GM18907 (cell line): ENCODE results near the gene SSX1.
"Not testable (repeated sequence)": the region's sequence is repeated elsewhere in the genome, so short reads cannot be mapped to it uniquely, and the experiment has no call there.

Experiments used
- ATAC-seq: cut with Tn5 transposase; IDR thresholded peaks from one replicate; pipeline ENCODE4 v1.9.1; 2021; ENCODE audit warnings: mild to moderate bottlenecking, moderate library complexity; ENCODE audit not compliant: unreplicated experiment

Gene SSX1

GRCh38 chrX:48255062-48255796 lies at the start of gene SSX1:
Gene SSX1 (plus strand): TSS chrX:48255392. CDS start chrX:48257242, 1,850 bp downstream.
- ATAC-seq = not testable (repeated sequence)

- not testable (repeated sequence) for ATAC-seq
Measured at GRCh38 chrX:48214341-48214740, 40.9 kb upstream of the SSX1 start.

- ATAC-seq = not testable (repeated sequence)
Measured at GRCh38 chrX:48224196-48224595, 31.0 kb upstream of the SSX1 start.

GRCh38 chrX:48252945-48253344 lies 2.2 kb upstream of the SSX1 start:
- not testable (repeated sequence) for ATAC-seq

- not testable (repeated sequence) for ATAC-seq
Measured at GRCh38 chrX:48274365-48274764, 19.2 kb downstream of the SSX1 start.

GRCh38 chrX:48278958-48279357 lies 23.8 kb downstream of the SSX1 start:
- no peak for ATAC-seq

GRCh38 chrX:48280729-48281128 lies 25.5 kb downstream of the SSX1 start:
- not testable (repeated sequence) for ATAC-seq

- ATAC-seq = no peak
Measured at GRCh38 chrX:48306175-48306574, 51.0 kb downstream of the SSX1 start.

GRCh38 chrX:48313996-48314395 lies 58.8 kb downstream of the SSX1 start:
- not testable (repeated sequence) for ATAC-seq
